Ishikawa (cell line): Measurements from ENCODE around the gene IDH1.

Experiments
- TCF12 ChIP-seq: IDR thresholded peaks from 2 replicates; pipeline ENCODE4 v1.6.1; 2012; ENCODE audit warnings: low read depth
- YY1 ChIP-seq: IDR thresholded peaks from 2 replicates; pipeline ENCODE4 v1.6.1; 2012; ENCODE audit warnings: low read depth

DNA sequence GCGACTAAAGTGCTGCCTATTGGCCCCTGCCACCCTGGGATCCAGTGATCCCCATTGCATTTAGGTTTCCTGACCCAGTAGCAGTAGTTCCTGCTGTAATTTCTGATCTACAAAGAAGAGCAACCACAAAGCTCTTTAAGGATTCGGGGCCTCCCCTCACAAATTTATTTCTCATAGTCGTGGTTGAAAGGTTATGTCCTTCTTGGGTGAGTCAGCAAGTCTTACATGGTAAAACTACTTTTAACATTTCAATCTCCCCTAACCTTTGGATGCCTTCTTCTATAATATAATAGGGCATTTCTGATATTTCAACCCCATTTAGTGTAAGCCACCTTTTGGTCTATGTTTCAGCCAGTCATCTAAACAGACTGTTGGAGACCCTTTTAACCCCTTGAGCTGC lies 26.1 kb upstream of the IDH1 start:
- TF ChIP-seq YY1 (no peak), TCF12 (no peak)
